Activated CD4-positive, alpha-beta T cell treated with anti-CD3 and anti-CD28 coated beads, Interleukin-2, amount 50 U/mL, for 16 hours (primary cell): ENCODE measurements around the gene PKDREJ.
A peak's percentile ranks its signal among the peaks of the same experiment; 100 is the strongest.

Experiments used
- DNase-seq: peaks from one replicate; pipeline ENCODE4 v3.0.0-alpha.2; 2020

PKDREJ gene

DNA sequence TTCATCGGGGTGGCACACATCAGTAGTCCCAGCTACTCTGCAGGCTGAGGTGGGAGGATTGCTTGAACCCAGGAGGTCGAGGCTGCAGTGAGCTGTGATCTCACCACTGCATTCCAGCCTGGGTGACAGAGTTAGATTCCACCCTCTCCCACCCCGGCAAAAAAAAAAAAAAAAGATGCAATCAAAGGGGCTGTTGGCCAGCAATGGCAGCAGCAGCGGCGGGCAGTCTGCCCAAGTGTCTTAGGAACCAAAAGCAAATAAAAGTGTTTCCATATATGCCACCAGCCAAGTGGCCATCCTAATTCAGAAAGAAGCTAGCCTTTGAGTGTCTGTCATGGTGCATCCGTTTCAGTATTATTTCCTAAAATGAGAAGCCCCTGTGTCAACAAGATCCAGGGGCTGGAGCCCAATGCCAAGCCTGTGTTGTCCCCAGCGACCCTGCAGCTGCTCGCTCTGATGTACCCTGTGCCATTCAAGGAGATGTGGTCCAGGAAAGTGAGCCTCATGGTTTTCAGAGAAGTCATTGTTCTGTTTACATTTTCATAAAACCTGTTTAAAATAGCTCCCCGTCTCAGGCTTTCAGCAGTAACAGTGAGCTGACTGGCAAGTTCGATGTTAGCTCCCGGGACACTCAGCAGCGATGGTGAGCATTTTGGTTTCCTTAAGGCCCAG, 25.6 kb downstream of the PKDREJ start:
- no peak for DNase-seq

DNA sequence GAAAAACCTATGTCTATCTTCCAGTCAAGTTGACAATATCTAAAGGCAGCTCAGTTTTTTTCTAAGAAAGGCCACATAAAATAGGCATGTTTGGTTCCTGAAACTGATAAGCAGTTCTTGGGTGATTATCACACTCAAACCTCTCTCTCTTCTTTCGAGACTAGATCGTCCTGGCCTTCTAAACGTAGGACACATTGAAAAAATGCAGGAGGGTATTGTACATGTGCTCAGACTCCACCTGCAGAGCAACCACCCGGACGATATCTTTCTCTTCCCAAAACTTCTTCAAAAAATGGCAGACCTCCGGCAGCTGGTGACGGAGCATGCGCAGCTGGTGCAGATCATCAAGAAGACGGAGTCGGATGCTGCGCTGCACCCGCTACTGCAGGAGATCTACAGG, 28.2 kb downstream of the PKDREJ start:
- no peak for DNase-seq

DNA sequence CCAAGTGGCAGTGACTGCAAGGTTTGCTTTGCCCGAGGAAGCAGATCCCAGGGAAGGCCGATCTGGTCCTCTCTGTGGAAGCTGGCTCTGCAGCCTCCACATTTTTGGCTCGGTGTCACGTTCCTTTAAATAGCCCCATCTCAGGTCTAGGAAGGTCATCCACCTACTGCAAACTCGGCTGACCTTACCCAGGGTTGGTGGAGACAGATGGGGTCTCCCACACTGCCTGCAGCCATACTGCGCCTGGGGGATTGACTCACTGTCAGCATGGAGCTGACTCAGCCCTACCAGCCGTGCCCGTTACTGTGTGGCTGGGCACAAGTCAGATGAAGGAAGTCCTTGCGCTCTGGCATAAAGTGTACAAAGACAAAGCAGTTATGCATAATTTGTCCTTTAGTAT, 29.9 kb downstream of the PKDREJ start:
- no peak for DNase-seq

DNA sequence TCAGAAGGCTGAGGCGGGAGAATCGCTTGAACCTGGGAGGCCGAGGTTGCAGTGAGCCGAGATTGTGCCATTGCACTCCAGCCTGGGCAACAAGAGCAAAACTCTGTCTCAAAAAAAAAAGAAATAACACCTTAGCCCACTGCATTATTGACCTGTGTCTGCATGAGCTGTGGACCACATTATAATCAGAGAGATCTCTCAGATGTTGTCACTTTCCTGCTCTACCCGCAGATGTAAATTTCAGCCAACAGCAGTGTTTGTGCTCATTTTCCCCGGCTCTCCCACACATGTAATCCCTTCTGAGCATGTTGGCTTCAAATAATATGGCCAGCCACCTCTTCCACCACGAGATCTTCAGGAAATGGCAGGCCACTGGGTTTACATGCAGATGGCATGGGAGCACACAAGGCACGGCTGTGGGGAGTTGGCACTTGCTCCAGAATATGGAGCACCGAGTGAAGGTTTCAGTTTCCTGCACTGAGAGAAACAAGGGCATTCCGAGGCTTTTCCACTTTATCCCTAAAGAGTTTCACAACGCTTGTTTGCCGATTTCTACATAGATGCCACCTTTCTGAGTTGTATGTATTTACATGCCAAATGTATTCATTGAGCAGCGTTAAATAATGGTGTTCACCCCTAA, 32.8 kb downstream of the PKDREJ start:
- DNase-seq: no peak

DNA sequence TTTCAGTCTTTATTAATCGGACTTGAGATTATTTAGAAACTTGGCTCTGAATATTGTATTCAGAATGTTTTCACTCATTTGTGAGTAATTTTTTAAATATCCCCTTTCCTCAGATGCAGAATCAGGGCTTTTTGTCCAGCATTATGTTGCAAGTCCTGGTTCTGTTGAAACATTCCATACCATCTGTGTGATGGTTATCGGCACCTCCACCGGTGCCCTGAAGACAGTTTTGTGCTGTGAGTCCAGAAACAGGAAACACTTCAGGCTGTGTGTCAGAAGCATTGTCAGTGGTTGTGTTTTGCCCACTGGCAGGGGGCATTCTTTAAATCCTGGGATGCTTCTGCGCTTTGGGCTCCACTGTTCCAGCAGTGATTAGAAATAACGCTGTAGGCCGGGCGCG, 33.4 kb downstream of the PKDREJ start:
- no peak for DNase-seq

DNA sequence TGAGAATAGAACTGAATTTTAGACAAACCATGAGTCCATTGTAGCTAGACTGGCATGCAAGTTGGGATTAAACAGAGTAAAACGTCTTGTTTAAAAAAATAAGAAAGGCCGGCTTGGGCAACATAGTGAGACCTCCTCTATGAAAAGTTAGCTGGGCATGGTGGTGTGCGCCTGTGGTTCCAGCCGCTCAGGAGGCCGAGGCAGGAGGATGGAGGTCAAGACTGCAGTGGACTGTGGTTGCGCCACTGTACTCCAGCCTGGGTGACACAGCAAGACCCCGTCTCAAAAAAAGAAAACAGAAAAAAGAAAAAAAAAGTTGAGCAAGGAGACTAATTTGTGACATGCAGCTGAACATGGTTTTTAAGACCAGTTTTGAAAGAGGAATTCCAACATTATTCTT, 36.6 kb downstream of the PKDREJ start:
- no peak for DNase-seq

DNA sequence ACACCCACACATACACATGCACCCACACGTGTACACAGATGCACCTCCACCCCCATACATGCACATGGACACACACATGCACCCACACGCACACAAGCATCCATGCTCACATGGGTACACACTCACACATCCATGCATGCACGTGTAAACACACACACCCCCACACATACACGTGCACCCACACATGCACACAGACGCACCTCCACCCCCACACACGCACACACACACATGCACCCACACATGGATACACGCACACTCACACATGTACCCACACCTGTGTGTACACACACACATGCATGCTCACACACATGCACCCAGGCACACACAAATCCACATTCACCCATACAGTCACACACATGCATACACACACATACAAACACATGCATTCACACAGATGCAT, 37.5 kb downstream of the PKDREJ start:
- no peak for DNase-seq

DNA sequence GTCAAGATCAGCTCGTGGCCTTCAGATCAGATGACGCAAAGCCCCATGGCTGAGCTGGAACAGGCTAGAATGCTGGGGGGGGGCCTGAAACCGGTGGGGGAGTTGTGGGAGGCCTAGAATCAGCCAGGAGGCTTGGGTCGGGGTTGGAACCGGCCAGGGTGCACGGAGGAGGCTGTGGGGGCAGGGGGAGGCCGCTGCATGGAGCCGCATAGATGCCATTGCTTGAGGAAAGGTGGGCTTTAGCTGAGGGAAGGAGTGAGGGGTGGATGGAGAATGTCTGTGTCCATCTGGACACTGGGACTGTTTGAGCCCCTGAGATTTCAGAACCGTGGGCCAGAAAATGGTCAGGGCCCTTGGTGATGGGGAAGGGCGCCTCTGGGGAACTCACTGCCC, 38.2 kb downstream of the PKDREJ start:
- no peak for DNase-seq

DNA sequence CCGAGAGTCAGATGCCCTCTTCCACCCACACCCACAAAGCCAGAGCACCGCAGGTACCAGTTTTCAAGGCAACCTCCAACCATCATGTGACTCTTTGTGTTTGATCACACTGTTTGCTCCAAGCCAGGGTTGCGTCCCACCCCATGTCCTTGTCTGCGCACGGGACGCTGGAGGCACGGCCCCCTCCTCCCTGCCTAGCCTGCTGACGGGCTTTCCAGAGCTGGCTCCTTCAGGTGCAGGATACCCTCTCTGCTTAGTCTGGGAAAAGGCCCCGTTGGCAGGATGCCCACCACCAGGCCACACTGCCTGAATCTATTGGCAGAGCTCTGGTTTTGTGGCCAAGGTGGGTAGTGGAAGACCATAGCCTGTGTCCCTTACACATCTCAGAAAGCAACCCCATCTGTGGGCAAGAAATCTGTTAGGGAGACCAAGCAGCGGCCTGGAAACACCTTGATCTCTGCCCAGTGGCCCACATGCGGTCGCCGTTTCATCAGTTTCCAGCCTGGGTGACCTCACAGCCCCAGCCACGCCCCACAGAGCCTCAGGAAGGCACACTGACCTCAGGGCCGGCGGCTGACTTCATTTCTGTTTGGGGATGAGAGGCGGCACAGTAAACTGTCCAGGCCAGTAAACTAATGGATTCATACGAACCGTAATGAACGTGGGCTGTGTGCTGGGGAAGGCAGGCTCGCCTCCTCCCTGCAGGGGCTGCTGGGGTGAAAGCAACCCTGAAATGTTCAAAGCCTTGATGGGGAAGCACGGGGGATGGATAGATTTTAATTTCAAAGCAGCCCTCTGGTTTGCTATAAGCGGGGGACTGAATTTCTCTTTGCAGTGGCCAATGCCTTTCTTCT, 38.9 kb downstream of the PKDREJ start:
- DNase-seq: no peak

DNA sequence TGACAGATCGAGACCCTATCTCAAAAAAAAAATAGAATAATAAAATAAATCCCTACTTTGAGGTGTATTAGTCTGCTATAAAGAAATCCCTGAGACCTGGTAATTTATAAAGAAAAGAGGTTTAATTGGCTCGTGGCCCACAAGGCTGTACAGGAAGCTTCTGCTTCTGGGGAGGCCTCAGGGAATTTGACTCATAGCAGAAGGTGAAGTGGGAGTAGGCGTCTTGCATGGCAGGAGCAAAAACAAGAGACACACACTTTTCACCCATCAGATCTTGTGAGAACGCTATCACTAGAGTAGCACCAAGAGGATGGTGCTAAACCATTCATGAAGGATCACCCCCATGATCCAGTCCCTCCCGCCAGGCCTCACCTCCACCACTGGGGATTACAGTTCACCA, 42.2 kb downstream of the PKDREJ start:
- DNase-seq: no peak

DNA sequence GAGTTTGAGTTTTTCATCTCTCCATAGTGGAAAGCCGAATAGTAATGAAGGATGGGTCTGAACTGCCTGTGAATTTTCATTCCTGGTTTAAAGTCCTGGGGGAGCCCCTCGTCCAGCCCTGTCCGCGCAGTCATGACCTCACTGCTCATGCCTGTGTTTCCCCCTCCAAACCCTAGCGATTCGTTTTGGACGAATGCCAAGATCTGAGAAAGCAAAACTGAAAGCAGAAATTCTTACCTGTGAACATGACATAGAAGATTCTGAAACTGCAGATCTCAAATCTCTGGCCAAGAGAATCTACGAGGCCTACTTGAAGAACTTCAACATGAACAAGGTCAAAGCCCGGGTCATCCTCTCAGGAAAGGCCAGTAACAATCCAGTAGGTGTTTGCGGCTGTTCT, 43.5 kb downstream of the PKDREJ start:
- no peak for DNase-seq

DNA sequence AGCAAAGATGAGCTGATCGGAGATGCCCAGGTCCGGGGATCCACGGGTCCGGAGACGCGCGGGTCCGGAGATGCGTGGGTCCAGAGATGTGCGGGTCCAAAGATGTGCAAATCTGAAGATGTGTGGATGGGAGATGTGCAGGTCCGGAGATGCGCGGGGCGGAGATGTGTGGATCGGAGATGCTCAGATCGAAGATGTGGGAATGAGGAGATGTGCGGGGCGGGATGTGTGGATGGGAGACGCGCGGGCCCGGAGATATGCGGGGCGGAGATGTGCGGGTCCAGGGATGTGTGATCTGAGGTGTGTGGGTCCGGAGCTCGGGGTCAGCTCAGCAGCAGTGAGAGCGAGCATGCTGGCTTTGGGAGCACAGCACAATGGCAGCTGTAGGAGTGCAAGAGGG, 48.5 kb downstream of the PKDREJ start:
- no peak for DNase-seq

DNA sequence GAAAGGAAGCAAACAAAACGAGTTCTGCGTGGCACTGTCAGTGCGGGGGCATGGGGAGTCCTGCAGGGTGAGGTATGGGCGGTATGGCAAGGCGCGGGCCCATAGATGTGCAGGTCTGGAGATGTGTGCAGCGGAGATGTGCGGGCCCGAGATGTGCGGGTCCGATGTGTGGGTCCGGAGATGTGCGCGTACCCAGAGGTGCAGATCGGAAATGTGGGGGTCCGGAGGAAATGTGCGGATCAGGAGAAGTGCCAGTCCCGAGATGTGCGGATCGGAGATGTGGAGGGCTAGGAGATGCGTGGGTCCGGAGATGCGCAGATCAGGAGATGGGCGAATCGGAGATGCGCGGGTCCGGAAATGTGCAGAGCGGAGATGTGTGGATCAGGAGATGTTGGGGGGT, 49.0 kb downstream of the PKDREJ start:
- DNase-seq: no peak

DNA sequence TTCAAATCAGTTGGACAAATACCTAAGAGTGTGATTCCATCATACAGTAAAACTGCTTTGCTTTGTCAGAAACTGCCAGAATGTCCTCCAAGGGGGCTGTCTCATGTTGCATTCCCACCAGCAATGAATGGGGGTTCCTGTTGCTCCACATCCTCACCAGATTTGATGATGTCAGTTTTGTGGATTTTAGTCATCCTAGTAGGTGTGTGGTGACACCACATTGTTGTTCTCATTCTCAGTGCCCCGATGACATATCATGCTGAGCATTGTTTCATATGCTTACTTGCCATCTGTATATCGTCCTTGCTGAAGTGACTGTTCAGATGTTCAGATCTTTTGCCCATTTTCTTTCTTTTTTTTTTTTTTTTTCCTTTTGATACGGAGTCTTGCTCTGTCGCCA, 50.1 kb downstream of the PKDREJ start:
- peak; percentile 52 for DNase-seq

DNA sequence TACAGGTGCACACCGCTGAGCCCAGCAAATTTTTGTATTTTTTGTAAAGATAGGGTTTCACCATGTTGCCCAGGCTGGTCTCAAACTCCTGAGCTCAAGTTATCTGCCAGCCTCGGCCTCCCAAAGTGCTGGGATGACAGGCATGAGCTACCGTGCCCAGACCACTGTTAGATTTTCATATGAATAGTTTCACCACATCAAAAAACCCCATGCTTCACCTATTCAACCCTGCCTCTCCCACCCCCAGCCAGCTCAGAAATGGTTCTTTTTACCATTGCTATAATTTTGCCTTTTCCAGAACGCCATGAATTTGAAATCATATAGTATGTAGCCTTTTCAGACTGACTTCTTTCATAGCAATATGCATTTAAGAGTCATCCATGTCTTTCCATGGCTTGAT, 50.9 kb downstream of the PKDREJ start:
- no peak for DNase-seq

DNA sequence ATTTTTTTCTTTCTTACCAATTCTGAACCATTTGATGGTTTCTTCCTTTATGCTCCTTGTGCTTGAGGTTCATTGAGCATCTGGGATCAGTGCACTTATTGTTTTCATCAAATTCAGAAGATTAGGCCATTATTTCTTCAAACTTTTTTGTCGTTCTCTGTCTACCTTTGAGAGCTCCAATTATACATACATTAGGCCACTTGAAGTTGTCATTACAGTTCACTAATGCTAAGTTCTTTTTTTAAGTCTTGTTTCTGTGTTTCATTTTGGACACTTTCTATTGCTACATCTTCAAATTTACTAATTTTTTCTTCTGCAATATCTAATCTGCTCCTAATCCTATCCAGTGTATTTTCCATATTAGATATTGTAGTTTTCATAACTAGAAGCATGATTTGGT, 53.9 kb downstream of the PKDREJ start:
- no peak for DNase-seq
